Neutrophil (primary cell): Measurements from ENCODE around the gene FAM200C.

Source experiments
- H3K27ac ChIP-seq: fragments of 200-600 bp; sonication (generic); 2 replicates; pipeline ENCODE4 v1.5.1; 2016; ENCODE audit warnings: mild to moderate bottlenecking, moderate library complexity
- H3K27me3 ChIP-seq: fragments of 200-600 bp; sonication (generic); 2 replicates; pipeline ENCODE4 v1.6.0; 2016; ENCODE audit warnings: mild to moderate bottlenecking
- H3K36me3 ChIP-seq: fragments of 200-600 bp; sonication (generic); 2 replicates; pipeline ENCODE4 v1.5.1; 2017
- H3K4me1 ChIP-seq, 2 experiments: fragments of 200-600 bp in 1 of 2; sonication (generic) in 1 of 2; 1 replicate in 1 of 2; 2 replicates in 1 of 2; pipeline versions ENCODE4 v1.5.1 to v1.6.1; 2013 to 2016; ENCODE audit warnings: low read depth in 1 of 2, low read length in 1 of 2, mild to moderate bottlenecking in 1 of 2, moderate library complexity in 1 of 2; ENCODE audit not compliant: control insufficient read depth in 1 of 2, insufficient read depth in 1 of 2
- H3K4me3 ChIP-seq, 2 experiments: fragments of 200-600 bp in 1 of 2; sonication (generic) in 1 of 2; 1 replicate in 1 of 2; 2 replicates in 1 of 2; pipeline ENCODE4 v1.5.1; 2013 to 2016; ENCODE audit warnings: low read depth in 1 of 2, low read length in 1 of 2, mild to moderate bottlenecking in 1 of 2, moderate library complexity in 1 of 2
- H3K9me3 ChIP-seq: fragments of 200-600 bp; sonication (generic); 2 replicates; pipeline ENCODE4 v1.5.1; 2016
- CTCF ChIP-seq: fragments of 200-600 bp; sonication (generic); IDR thresholded peaks from 2 replicates; pipeline ENCODE4 v1.5.1; 2016; ENCODE audit warnings: antibody characterized with exemption

The FAM200C gene

GRCh38 chr5:160356550-160357347, 43.1 kb downstream of the FAM200C start:
- H3K4me1 ChIP-seq: no peaks in the 10 kb centered on the region
- H3K4me3 ChIP-seq: no peak overlapping the region
- H3K27me3 ChIP-seq: peaks cover 7% of the 10 kb centered on the region
- no peaks in the 10 kb centered on the region for H3K36me3 ChIP-seq
- H3K9me3 ChIP-seq: no peaks in the 10 kb centered on the region
- no peak for TF ChIP-seq CTCF
- no peak overlapping the region for H3K27ac ChIP-seq

- no peak overlapping the region for H3K27ac ChIP-seq
Measured at GRCh38 chr5:160354666-160355065, 45.2 kb downstream of the FAM200C start.

GRCh38 chr5:160353379-160353778, 46.5 kb downstream of the FAM200C start:
- Histone ChIP-seq H3K4me3 (no peak overlapping the region), H3K9me3 (no peaks in the 10 kb centered on the region), H3K27ac (no peak overlapping the region), H3K27me3 (no peaks in the 10 kb centered on the region), H3K4me1 (no peaks in the 10 kb centered on the region), H3K36me3 (no peaks in the 10 kb centered on the region)
- no peak for TF ChIP-seq CTCF

More at GRCh38 chr5:160354666-160355065, 45.2 kb downstream of the FAM200C start:
- no peaks in the 10 kb centered on the region for H3K4me1 ChIP-seq
- TF ChIP-seq CTCF: no peak
- H3K36me3 ChIP-seq: no peaks in the 10 kb centered on the region
- no peaks in the 10 kb centered on the region for H3K9me3 ChIP-seq
- H3K4me3 ChIP-seq: no peak overlapping the region
- H3K27me3 ChIP-seq: peaks cover 2% of the 10 kb centered on the region

- no peak for TF ChIP-seq CTCF
- Histone ChIP-seq H3K4me3 (no peak overlapping the region), H3K36me3 (no peaks in the 10 kb centered on the region), H3K27ac (no peak overlapping the region), H3K9me3 (no peaks in the 10 kb centered on the region), H3K4me1 (no peaks in the 10 kb centered on the region), H3K27me3 (no peaks in the 10 kb centered on the region)
Measured at GRCh38 chr5:160352308-160352707, 47.5 kb downstream of the FAM200C start.

- no peaks in the 10 kb centered on the region for H3K36me3 ChIP-seq
- no peak for TF ChIP-seq CTCF
Measured at GRCh38 chr5:160349935-160350303, 49.9 kb downstream of the FAM200C start.

More at GRCh38 chr5:160349935-160350303, 49.9 kb downstream of the FAM200C start:
- no peaks in the 10 kb centered on the region for H3K9me3 ChIP-seq
- no peaks in the 10 kb centered on the region for H3K27me3 ChIP-seq
- H3K4me1 ChIP-seq: peaks cover 4 to 6% of the 10 kb centered on the region in 2 experiments
- H3K27ac ChIP-seq: no peak overlapping the region
- H3K4me3 ChIP-seq: no peak overlapping the region
